K562 (cell line): ENCODE results near the gene PGK2. TPM values are rescaled to one million over a fixed set of nuclear protein-coding genes. Genes with fewer than 3 reads are reported as not detected.
A peak's percentile ranks its signal among the peaks of the same experiment; 100 is the strongest.

ENCODE experiments used
- BCL6 ChIP-seq: fragments of 250-450 bp; sonication (Bioruptor Pico); IDR thresholded peaks from 2 replicates; pipeline ENCODE4 v1.4.0; 2020
- BCLAF1 ChIP-seq, 2 experiments: fragments of 450-650 bp in 1 of 2; IDR thresholded peaks; 2 replicates each; pipeline ENCODE4 v1.6.1; 2011 to 2017; ENCODE audit warnings: low read depth in 2 of 2, antibody characterized with exemption in 1 of 2, borderline replicate concordance in 1 of 2, low read length in 1 of 2, mild to moderate bottlenecking in 1 of 2, mixed read lengths in 1 of 2; ENCODE audit not compliant: control insufficient read depth in 1 of 2
- EGR1 ChIP-seq: fragments of 450-650 bp; conservative IDR thresholded peaks from 2 replicates; pipeline ENCODE4 v1.6.1; 2017; ENCODE audit warnings: mild to moderate bottlenecking
- EZH2 ChIP-seq: IDR thresholded peaks from 2 replicates; pipeline ENCODE4 v1.6.1; 2012; ENCODE audit warnings: low read depth, mild to moderate bottlenecking, inconsistent platforms, low read length, borderline replicate concordance
- FOS ChIP-seq: IDR thresholded peaks from 3 replicates; pipeline ENCODE4 v1.6.1; 2011; ENCODE audit not compliant: insufficient read length; ENCODE audit errors: extremely low read depth
- FUS ChIP-seq: fragments of 200-400 bp; formaldehyde crosslinking; optimal IDR thresholded peaks from 2 replicates; pipeline ENCODE3; 2017; ENCODE audit warnings: low read depth, low read length
- GATAD2B ChIP-seq: fragments of 450-650 bp; IDR thresholded peaks from 2 replicates; pipeline ENCODE4 v1.6.1; 2017; ENCODE audit warnings: mild to moderate bottlenecking, borderline replicate concordance
- HDAC8 ChIP-seq: fragments of 450-650 bp; IDR thresholded peaks from 2 replicates; pipeline ENCODE4 v1.6.1; 2016; ENCODE audit warnings: mild to moderate bottlenecking, missing genetic modification characterization, moderate library complexity, missing compliant biosample characterization
- HMGXB4 ChIP-seq: sonication (generic); formaldehyde crosslinking; IDR thresholded peaks from 2 replicates; pipeline ENCODE4 v1.8.1; 2023; ENCODE audit warnings: mild to moderate bottlenecking, missing genetic modification reagents
- MCM3 ChIP-seq: fragments of 450-650 bp; IDR thresholded peaks from 2 replicates; pipeline ENCODE4 v1.6.1; 2016
- MEF2A ChIP-seq: IDR thresholded peaks from 2 replicates; pipeline ENCODE4 v1.6.1; 2011; ENCODE audit warnings: low read depth, mild to moderate bottlenecking, low read length, moderate library complexity; ENCODE audit not compliant: control insufficient read depth
- NCOA1 ChIP-seq: fragments of 450-650 bp; IDR thresholded peaks from 2 replicates; pipeline ENCODE4 v1.6.1; 2016; ENCODE audit warnings: low read depth
- NFYB ChIP-seq: IDR thresholded peaks from 2 replicates; pipeline ENCODE4 v1.6.1; 2011; ENCODE audit warnings: mild to moderate bottlenecking, moderate library complexity; ENCODE audit not compliant: insufficient read length; ENCODE audit errors: extremely low read depth
- RB1 ChIP-seq: fragments of 450-650 bp; IDR thresholded peaks from 2 replicates; pipeline ENCODE4 v1.6.1; 2017; ENCODE audit warnings: low read depth, mild to moderate bottlenecking
- SNIP1 ChIP-seq: fragments of 450-650 bp; IDR thresholded peaks from 2 replicates; pipeline ENCODE4 v1.7.1; 2017; ENCODE audit warnings: low read depth, mild to moderate bottlenecking
- SRSF3 ChIP-seq: fragments of 200-400 bp; formaldehyde crosslinking; IDR thresholded peaks from 2 replicates; pipeline ENCODE4 v1.6.1; 2016; ENCODE audit warnings: mild to moderate bottlenecking, low read length, moderate library complexity; ENCODE audit not compliant: insufficient read depth
- SUPT5H ChIP-seq: fragments of 450-650 bp; IDR thresholded peaks from 2 replicates; pipeline ENCODE4 v1.6.1; 2016
- TCF3 ChIP-seq: sonication (generic); formaldehyde crosslinking; IDR thresholded peaks from 2 replicates; pipeline ENCODE4 v1.4.0; 2020; ENCODE audit warnings: mild to moderate bottlenecking, missing genetic modification reagents
- TGIF2 ChIP-seq: sonication (generic); formaldehyde crosslinking; IDR thresholded peaks from 2 replicates; pipeline ENCODE4 v1.8.1; 2022; ENCODE audit warnings: mild to moderate bottlenecking, missing genetic modification reagents, moderate library complexity
- ZNF512 ChIP-seq: IDR thresholded peaks from 2 replicates; pipeline ENCODE4 v1.6.1; 2016; ENCODE audit warnings: missing genetic modification characterization, missing compliant biosample characterization
- ZNF589 ChIP-seq: fragments of 200-800 bp; sonication (Bioruptor generic); IDR thresholded peaks from 2 replicates; pipeline ENCODE4 v1.6.1; 2016; ENCODE audit warnings: low read depth, missing genetic modification characterization, missing compliant biosample characterization
- ZNF639 ChIP-seq, 2 experiments: fragments of 200-800 bp in 1 of 2; sonication (Bioruptor generic) in 1 of 2; sonication (generic) in 1 of 2; formaldehyde crosslinking in 1 of 2; IDR thresholded peaks in 1 of 2; conservative IDR thresholded peaks in 1 of 2; 2 replicates each; pipeline versions ENCODE4 v1.5.0 to v1.6.1; 2016 to 2020; ENCODE audit warnings: missing compliant biosample characterization in 1 of 2, missing genetic modification characterization in 1 of 2, missing genetic modification reagents in 1 of 2
- ZNF830 ChIP-seq: fragments of 250-450 bp; sonication (Bioruptor Pico); IDR thresholded peaks from 2 replicates; pipeline ENCODE4 v1.5.0; 2021; ENCODE audit warnings: mild to moderate bottlenecking
- polyA plus RNA-seq, 8 experiments: library from polyadenylated mRNA; depleted of rRNA in 4 of 8; stranded (reverse) in 5 of 8; unstranded in 3 of 8; fragments of >200 nt; fragmentation: Nextera tagmentation in 2 of 8; fragmentation: Illumina TruSeq in 1 of 8; extraction: Ambion mirVana in 2 of 8; extraction: Trizol in 1 of 8; gene quantifications; 2 replicates each; pipeline versions ENCODE4 v1.2.1 to v1.2.3, GENCODE V29; 2011 to 2014; ENCODE audit warnings: inconsistent platforms in 1 of 8, missing spikeins in 1 of 8
- total RNA-seq, 7 experiments: library from RNA; depleted of rRNA in 6 of 7; stranded (reverse); fragments of >200 nt in 6 of 7; fragmentation: Illumina TruSeq in 2 of 7; extraction: Trizol in 2 of 7; gene quantifications; 2 replicates each; pipeline versions ENCODE4 v1.2.1 to v1.2.3, GENCODE V29; 2011 to 2021; ENCODE audit warnings: low replicate concordance in 1 of 7

The PGK2 gene
- total and polyA plus RNA-seq, 9 of the 15 experiments (the other 6 are each of a cell fraction or from before 2014, with no cell fraction given): not detected

GRCh38 chr6:49782293-49782692 lies 4.8 kb downstream of the PGK2 start (continued):
- TF ChIP-seq HDAC8 (tag): no peak
- no peak for TF ChIP-seq SRSF3
- no peak for TF ChIP-seq SNIP1
- no peak for TF ChIP-seq BCL6 (CRISPR knock-in tag)
- TF ChIP-seq NFYB: no peak
- 0 out of 2 replicates have a peak, but pooled peaks have one; percentile 18 for TF ChIP-seq GATAD2B
- no peak for TF ChIP-seq RB1
- TF ChIP-seq ZNF589: no peak
- TF ChIP-seq ZNF830 (CRISPR knock-in tag): no peak
- peak; percentile 90 for TF ChIP-seq TCF3 (CRISPR knock-in tag)
- TF ChIP-seq BCLAF1 (IDR thresholded peaks at IDR 0.05; ENCODE audit: borderline replicate concordance in 1 of 2, control insufficient read depth in 1 of 2, low read depth in 2 of 2, low read length in 1 of 2): no peak
- no peak for TF ChIP-seq SUPT5H
- TF ChIP-seq TGIF2 (CRISPR knock-in tag): no peak
- peak; percentile 43; the same call in 1 of the 2 replicates for TF ChIP-seq NCOA1
- TF ChIP-seq HMGXB4 (CRISPR knock-in tag): no peak
- no peak for TF ChIP-seq ZNF512
- TF ChIP-seq FUS: no peak
- no peak for TF ChIP-seq EZH2
- no peak for TF ChIP-seq MCM3
- TF ChIP-seq MEF2A: no peak
- no peak for TF ChIP-seq EGR1
- TF ChIP-seq FOS: no peak
- no peak for TF ChIP-seq ZNF639 (CRISPR knock-in tag; conservative IDR thresholded peaks at IDR 0.05 in 1 of 2, IDR thresholded peaks at IDR 0.05 in 1 of 2)
